Activated naive CD4-positive, alpha-beta T cell treated with Interleukin-2 at 50 U/mL for 16 hours (primary cell): ENCODE measurements around the gene MARCHF10.

ENCODE experiments used
- DNase-seq: peaks from one replicate; pipeline ENCODE4 v3.0.0-alpha.2; 2020

MARCHF10 gene

GRCh38 chr17:62749926-62750325 is 58.2 kb downstream of the MARCHF10 start:
- no peak for DNase-seq

GRCh38 chr17:62746941-62747340 is 61.2 kb downstream of the MARCHF10 start:
- DNase-seq: no peak

- DNase-seq: no peak
Observed at GRCh38 chr17:62745806-62746205, 62.3 kb downstream of the MARCHF10 start.

GRCh38 chr17:62744259-62744658 is 63.9 kb downstream of the MARCHF10 start:
- no peak for DNase-seq

- DNase-seq: no peak
Observed at GRCh38 chr17:62741290-62741689, 66.8 kb downstream of the MARCHF10 start.

GRCh38 chr17:62739645-62740388 is 68.3 kb downstream of the MARCHF10 start:
- no peak for DNase-seq

GRCh38 chr17:62738281-62738680 is 69.8 kb downstream of the MARCHF10 start:
- DNase-seq: no peak

GRCh38 chr17:62737513-62737912 is 70.6 kb downstream of the MARCHF10 start:
- DNase-seq: peak; percentile 51

GRCh38 chr17:62735044-62735651 is 73.0 kb downstream of the MARCHF10 start:
- DNase-seq: no peak

GRCh38 chr17:62732125-62732524 is 76.0 kb downstream of the MARCHF10 start:
- DNase-seq: no peak

GRCh38 chr17:62727916-62728672 is 80.0 kb downstream of the MARCHF10 start:
- no peak for DNase-seq

- DNase-seq: no peak
Observed at GRCh38 chr17:62725791-62726249, 82.3 kb downstream of the MARCHF10 start.

- peak; percentile 87 for DNase-seq
Observed at GRCh38 chr17:62724398-62725146, 83.5 kb downstream of the MARCHF10 start.

- no peak for DNase-seq
Observed at GRCh38 chr17:62723842-62724241, 84.3 kb downstream of the MARCHF10 start.

GRCh38 chr17:62722625-62723024 is 85.5 kb downstream of the MARCHF10 start:
- DNase-seq: no peak

GRCh38 chr17:62720126-62720850 is 87.8 kb downstream of the MARCHF10 start:
- DNase-seq: no peak

GRCh38 chr17:62719586-62719985 is 88.5 kb downstream of the MARCHF10 start:
- no peak for DNase-seq

GRCh38 chr17:62718429-62718828 is 89.7 kb downstream of the MARCHF10 start:
- peak; percentile 37 for DNase-seq

- no peak for DNase-seq
Observed at GRCh38 chr17:62717889-62718288, 90.2 kb downstream of the MARCHF10 start.

GRCh38 chr17:62717589-62717855 is 90.6 kb downstream of the MARCHF10 start:
- no peak for DNase-seq

- DNase-seq: no peak
Observed at GRCh38 chr17:62716834-62717588, 91.1 kb downstream of the MARCHF10 start.

GRCh38 chr17:62715882-62716390 is 92.2 kb downstream of the MARCHF10 start:
- no peak for DNase-seq
